ENCODE results near the gene NOL12. TPM values are rescaled to one million over a fixed set of nuclear protein-coding genes. Genes with fewer than 3 reads are reported as not detected.

NOL12 gene
- total RNA-seq, 1 donor from 2014 or later: 28.2 TPM

DNA sequence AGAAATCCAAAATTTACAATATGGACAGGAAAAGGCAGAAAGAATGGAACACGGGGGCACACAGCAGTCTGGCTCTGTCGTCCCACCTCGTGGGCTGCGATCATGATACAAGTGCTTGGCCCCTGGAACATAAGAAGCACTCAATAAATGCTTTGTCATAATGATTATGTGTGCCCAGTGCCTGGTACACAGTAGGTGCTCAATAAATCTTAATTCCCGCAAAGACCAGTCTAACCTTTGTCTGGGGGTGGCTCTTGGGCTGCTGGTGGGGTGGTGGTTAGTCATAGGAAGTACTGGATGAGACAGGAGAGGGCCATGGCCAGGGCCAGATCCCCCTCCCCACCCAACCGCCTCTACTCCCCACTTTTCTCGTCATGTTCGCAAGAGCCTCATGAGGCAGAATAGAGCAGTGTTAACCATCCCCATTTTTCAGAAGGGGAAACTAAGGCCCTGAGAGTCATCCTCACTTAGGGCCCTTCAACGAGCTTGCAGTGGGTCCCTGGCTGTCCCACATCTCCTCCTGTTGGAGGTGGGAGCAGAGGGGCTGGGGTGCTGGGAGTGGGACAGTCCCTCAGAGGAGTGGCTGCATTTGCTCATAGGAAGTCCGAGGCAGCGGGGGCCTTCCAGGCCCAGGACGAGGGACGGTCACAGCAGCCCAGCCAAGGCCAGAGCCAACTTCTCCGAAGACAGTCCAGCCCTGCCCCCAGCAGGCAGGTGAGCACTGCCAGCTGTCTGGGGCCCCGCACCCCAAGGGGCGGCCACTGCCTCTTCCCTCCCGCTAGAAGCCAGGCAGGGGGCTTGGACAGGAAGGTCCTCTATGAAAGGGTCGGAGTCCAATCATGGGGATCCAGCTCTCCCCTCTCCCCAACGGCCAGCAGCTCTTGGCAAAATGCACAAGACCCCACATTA, 46.8 kb downstream of the NOL12 start:
- no peak for DNase-seq (ENCODE audit: extremely low spot score in 2 of 2)
- intact Hi-C loops (cut with DNase I): no loop called here
- Histone ChIP-seq H3K36me3 (no peaks in the 10 kb centered on the region), H3K27ac (no peak overlapping the region), H3K4me1 (peaks cover 11% of the 10 kb centered on the region), H3K9me3 (no peaks in the 10 kb centered on the region), H3K27me3 (no peaks in the 10 kb centered on the region), H3K4me3 (no peak overlapping the region)
- TF ChIP-seq, protein P1, sequence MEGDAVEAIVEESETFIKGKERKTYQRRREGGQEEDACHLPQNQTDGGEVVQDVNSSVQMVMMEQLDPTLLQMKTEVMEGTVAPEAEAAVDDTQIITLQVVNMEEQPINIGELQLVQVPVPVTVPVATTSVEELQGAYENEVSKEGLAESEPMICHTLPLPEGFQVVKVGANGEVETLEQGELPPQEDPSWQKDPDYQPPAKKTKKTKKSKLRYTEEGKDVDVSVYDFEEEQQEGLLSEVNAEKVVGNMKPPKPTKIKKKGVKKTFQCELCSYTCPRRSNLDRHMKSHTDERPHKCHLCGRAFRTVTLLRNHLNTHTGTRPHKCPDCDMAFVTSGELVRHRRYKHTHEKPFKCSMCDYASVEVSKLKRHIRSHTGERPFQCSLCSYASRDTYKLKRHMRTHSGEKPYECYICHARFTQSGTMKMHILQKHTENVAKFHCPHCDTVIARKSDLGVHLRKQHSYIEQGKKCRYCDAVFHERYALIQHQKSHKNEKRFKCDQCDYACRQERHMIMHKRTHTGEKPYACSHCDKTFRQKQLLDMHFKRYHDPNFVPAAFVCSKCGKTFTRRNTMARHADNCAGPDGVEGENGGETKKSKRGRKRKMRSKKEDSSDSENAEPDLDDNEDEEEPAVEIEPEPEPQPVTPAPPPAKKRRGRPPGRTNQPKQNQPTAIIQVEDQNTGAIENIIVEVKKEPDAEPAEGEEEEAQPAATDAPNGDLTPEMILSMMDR (IDR thresholded peaks at IDR 0.05): no peak
- no peak for TF ChIP-seq POLR2AphosphoS5 (IDR thresholded peaks at IDR 0.05; ENCODE audit: insufficient read depth in 1 of 2, low read depth in 1 of 2)
- no peak for TF ChIP-seq POLR2A (IDR thresholded peaks at IDR 0.05)

DNA sequence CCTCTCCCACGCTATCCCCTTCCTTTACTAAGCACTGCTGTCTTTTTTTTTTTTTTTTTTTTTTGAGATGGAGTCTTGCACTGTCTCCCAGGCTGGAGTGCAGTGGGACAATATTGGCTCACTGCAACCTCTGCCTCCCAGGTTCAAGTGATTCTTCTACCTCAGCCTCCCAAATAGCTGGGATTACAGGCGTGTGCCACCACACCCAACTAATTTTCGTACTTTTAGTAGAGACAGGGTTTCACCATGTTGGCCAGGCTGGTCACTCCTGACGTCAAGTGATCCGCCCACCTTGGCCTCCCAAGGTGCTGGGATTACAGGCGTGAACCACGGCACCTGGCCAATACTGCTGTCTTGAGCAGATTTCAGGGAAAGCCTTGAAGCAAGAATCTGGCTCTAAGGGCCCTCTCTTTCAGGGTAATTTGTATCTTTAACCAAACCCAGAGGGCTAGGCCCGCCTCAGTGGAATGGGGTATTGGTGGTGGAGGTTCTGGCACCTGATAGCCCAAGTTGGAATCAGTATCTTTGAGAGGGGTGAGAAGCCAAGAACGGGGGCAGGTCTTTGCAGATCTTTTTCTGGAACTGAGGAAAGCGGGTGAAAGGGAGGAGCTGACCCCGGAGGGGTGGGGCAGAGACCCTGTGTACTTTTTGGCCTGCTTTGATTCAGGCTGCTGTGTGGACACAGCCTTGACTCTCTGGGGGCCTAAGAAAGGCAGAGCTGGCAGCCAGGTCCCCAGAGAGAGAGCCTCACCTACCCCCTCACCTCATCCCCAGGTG, 47.7 kb downstream of the NOL12 start:
- Histone ChIP-seq H3K36me3 (no peaks in the 10 kb centered on the region), H3K27ac (no peak overlapping the region), H3K9me3 (no peaks in the 10 kb centered on the region), H3K4me1 (peaks cover 8% of the 10 kb centered on the region), H3K4me3 (no peak overlapping the region), H3K27me3 (no peaks in the 10 kb centered on the region)
- TF ChIP-seq POLR2AphosphoS5 (IDR thresholded peaks at IDR 0.05; ENCODE audit: insufficient read depth in 1 of 2, low read depth in 1 of 2): no peak
- TF ChIP-seq, protein P1 (IDR thresholded peaks at IDR 0.05): no peak
- no peak for TF ChIP-seq POLR2A (IDR thresholded peaks at IDR 0.05)
- intact Hi-C loops (cut with DNase I): no loop called here
- DNase-seq (ENCODE audit: extremely low spot score in 2 of 2): no peak

DNA sequence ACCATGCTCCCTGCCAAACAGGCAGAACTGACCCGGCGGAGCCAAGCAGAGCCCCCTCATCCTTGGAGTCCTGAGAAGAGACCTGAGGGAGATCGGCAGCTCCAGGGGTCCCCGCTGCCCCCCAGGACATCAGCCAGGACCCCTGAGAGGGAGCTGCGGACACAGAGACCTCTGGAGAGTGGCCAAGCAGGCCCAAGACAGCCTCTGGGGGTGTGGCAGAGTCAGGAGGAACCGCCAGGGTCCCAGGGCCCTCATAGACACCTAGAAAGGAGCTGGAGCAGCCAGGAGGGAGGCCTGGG, 48.2 kb downstream of the NOL12 start:
- Histone ChIP-seq H3K4me1 (peaks cover 11% of the 10 kb centered on the region), H3K27ac (no peak overlapping the region)

DNA sequence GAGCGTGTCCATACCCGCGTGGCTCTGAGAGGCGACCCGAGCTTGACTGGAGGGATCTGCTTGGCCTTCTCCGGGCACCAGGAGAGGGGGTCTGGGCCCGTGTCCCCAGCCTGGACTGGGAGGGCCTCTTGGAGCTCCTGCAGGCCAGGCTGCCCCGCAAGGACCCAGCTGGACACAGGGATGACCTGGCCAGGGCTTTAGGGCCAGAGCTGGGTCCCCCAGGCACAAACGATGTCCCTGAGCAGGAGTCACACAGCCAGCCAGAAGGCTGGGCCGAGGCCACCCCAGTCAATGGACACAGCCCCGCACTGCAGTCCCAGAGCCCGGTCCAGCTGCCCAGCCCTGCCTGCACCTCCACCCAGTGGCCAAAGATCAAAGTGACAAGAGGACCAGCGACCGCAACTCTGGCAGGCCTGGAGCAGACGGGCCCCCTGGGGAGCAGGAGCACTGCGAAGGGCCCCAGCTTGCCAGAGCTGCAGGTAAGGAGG, 48.9 kb downstream of the NOL12 start:
- Histone ChIP-seq H3K4me3 (no peak overlapping the region), H3K4me1 (peaks cover 17% of the 10 kb centered on the region), H3K9me3 (no peaks in the 10 kb centered on the region), H3K27ac (no peak overlapping the region), H3K27me3 (no peaks in the 10 kb centered on the region), H3K36me3 (no peaks in the 10 kb centered on the region)
- TF ChIP-seq, protein P1 (IDR thresholded peaks at IDR 0.05): no peak
- no peak for TF ChIP-seq POLR2AphosphoS5 (IDR thresholded peaks at IDR 0.05; ENCODE audit: insufficient read depth in 1 of 2, low read depth in 1 of 2)
- no peak for TF ChIP-seq POLR2A (IDR thresholded peaks at IDR 0.05)
- intact Hi-C loops (cut with DNase I): no loop called here
- DNase-seq (ENCODE audit: extremely low spot score in 2 of 2): no peak

More for the DNA sequence above, 48.2 kb downstream of the NOL12 start:
- H3K9me3 ChIP-seq: no peaks in the 10 kb centered on the region
- intact Hi-C loops (cut with DNase I): no loop called here
- no peak for DNase-seq (ENCODE audit: extremely low spot score in 2 of 2)
- H3K27me3 ChIP-seq: no peaks in the 10 kb centered on the region
- no peaks in the 10 kb centered on the region for H3K36me3 ChIP-seq
- TF ChIP-seq POLR2A (IDR thresholded peaks at IDR 0.05) (no peak), POLR2AphosphoS5 (IDR thresholded peaks at IDR 0.05; ENCODE audit: insufficient read depth in 1 of 2, low read depth in 1 of 2) (no peak)
- TF ChIP-seq, protein P1 (IDR thresholded peaks at IDR 0.05): no peak
- no peak overlapping the region for H3K4me3 ChIP-seq
